H1 (cell line): ENCODE data around the gene PAWR. TPM values are rescaled to one million over a fixed set of nuclear protein-coding genes. Genes with fewer than 3 reads are reported as not detected.

Experiments
- CTCF ChIA-PET: fragments of 300-600 bp; sonication (Branson Sonifier 250); formaldehyde crosslinking; loops from one replicate; lab custom pipeline; 2021; ENCODE audit not compliant: partially characterized antibody; lab: Charles Lee
- POLR2A ChIA-PET: fragments of 300-600 bp; sonication (Branson Sonifier 250); formaldehyde crosslinking; loops from one replicate; lab custom pipeline; 2021; ENCODE audit warnings: inconsistent platforms; ENCODE audit not compliant: partially characterized antibody; lab: Charles Lee
- DNase-seq, 2 experiments: peaks; one replicate each; pipeline versions ENCODE4 v3.0.0 to v3.0.0-alpha.2; 2010 to 2022; ENCODE audit warnings: low spot score in 2 of 2, low read depth in 1 of 2, mixed read lengths in 1 of 2
- FAIRE-seq: peaks from 2 replicates; lab custom pipeline; 2011; peaks lifted over from hg19 to GRCh38; lab: Jason Lieb, UNC
- H2AFZ ChIP-seq: 2 replicates; pipeline ENCODE4 v1.8.1; 2012; ENCODE audit warnings: low read length, inconsistent platforms
- H2AK5ac ChIP-seq: 2 replicates; pipeline ENCODE4 v1.6.1; 2013; ENCODE audit warnings: low read depth, low read length
- H2BK120ac ChIP-seq: replicated peaks from 2 replicates; pipeline ENCODE3; 2013; ENCODE audit warnings: low read depth, low read length, inconsistent platforms
- H2BK12ac ChIP-seq: 2 replicates; pipeline ENCODE4 v1.6.1; 2013; ENCODE audit warnings: low read depth, low read length
- H2BK15ac ChIP-seq: 2 replicates; pipeline ENCODE4 v1.6.1; 2013; ENCODE audit warnings: low read length
- H2BK20ac ChIP-seq: 2 replicates; pipeline ENCODE4 v1.6.1; 2013; ENCODE audit warnings: low read length
- H2BK5ac ChIP-seq: 2 replicates; pipeline ENCODE4 v1.6.1; 2013; ENCODE audit warnings: low read depth, low read length
- H3K14ac ChIP-seq: 2 replicates; pipeline ENCODE4 v1.6.1; 2013; ENCODE audit warnings: inconsistent platforms; ENCODE audit not compliant: insufficient read length
- H3K18ac ChIP-seq: 2 replicates; pipeline ENCODE4 v1.6.1; 2013; ENCODE audit warnings: low read length; ENCODE audit errors: extremely low read depth
- H3K23ac ChIP-seq: 2 replicates; pipeline ENCODE4 v1.6.1; 2013; ENCODE audit warnings: inconsistent platforms; ENCODE audit not compliant: insufficient read length
- H3K23me2 ChIP-seq: 2 replicates; pipeline ENCODE4 v1.6.1; 2013; ENCODE audit warnings: low read depth, low read length
- H3K27ac ChIP-seq: 2 replicates; pipeline ENCODE4 v1.6.1; 2011; ENCODE audit warnings: low read depth, low read length, inconsistent platforms
- H3K27me3 ChIP-seq, 4 experiments: replicated peaks in 1 of 4; 1 replicate in 1 of 4; 2 replicates in 3 of 4; pipeline versions ENCODE4 v1.6.1 to v1.8.1; 2011 to 2013; ENCODE audit warnings: low read length in 3 of 4, mild to moderate bottlenecking in 3 of 4, inconsistent platforms in 2 of 4, mixed read lengths in 2 of 4, moderate library complexity in 1 of 4; ENCODE audit not compliant: control insufficient read depth in 3 of 4, insufficient read depth in 3 of 4; ENCODE audit errors: extremely low read depth in 1 of 4
- H3K36me3 ChIP-seq, 4 experiments: 2 replicates each; pipeline versions ENCODE4 v1.6.1 to v1.8.1; 2011 to 2013; ENCODE audit warnings: mild to moderate bottlenecking in 4 of 4, low read length in 3 of 4, moderate library complexity in 2 of 4, control low read depth in 1 of 4, inconsistent platforms in 1 of 4; ENCODE audit not compliant: insufficient read depth in 4 of 4, control insufficient read depth in 2 of 4
- H3K4ac ChIP-seq: replicated peaks from 2 replicates; pipeline ENCODE3; 2013; ENCODE audit warnings: low read length, low read depth, mixed read lengths, inconsistent platforms; ENCODE audit not compliant: insufficient read length
- H3K4me1 ChIP-seq, 4 experiments: replicated peaks in 1 of 4; 1 replicate in 1 of 4; 2 replicates in 3 of 4; pipeline versions ENCODE4 v1.6.1 to v1.8.1; 2011 to 2013; ENCODE audit warnings: low read length in 3 of 4, inconsistent platforms in 2 of 4, mixed read lengths in 1 of 4; ENCODE audit not compliant: insufficient read depth in 4 of 4, control insufficient read depth in 3 of 4
- H3K4me2 ChIP-seq, 2 experiments: 2 replicates each; pipeline versions ENCODE4 v1.6.1 to v1.8.1; 2011 to 2013; ENCODE audit warnings: low read depth in 2 of 2, low read length in 2 of 2, control low read depth in 1 of 2, inconsistent platforms in 1 of 2, mild to moderate bottlenecking in 1 of 2; ENCODE audit not compliant: insufficient read depth in 1 of 2
- H3K4me3 ChIP-seq, 4 experiments: fragments of 200-600, 300-600 bp in 1 of 4; sonication (generic), shearing (Covaris generic), sonication (Bioruptor Twin) in 1 of 4; 2 replicates each; pipeline versions ENCODE4 v1.5.1 to v1.8.1; 2011 to 2016; ENCODE audit warnings: low read length in 4 of 4, low read depth in 3 of 4, control low read depth in 2 of 4, inconsistent platforms in 2 of 4, mild to moderate bottlenecking in 2 of 4, mixed read lengths in 1 of 4, moderate library complexity in 1 of 4; ENCODE audit not compliant: insufficient read depth in 2 of 4; ENCODE audit errors: extremely low read depth in 1 of 4
- H3K56ac ChIP-seq: replicated peaks from 2 replicates; pipeline ENCODE3; 2013; ENCODE audit warnings: low read depth, mild to moderate bottlenecking, mixed read lengths, low read length, inconsistent platforms; ENCODE audit not compliant: insufficient read length
- H3K79me1 ChIP-seq: 2 replicates; pipeline ENCODE4 v1.6.1; 2013; ENCODE audit warnings: low read depth, low read length, control low read depth
- H3K79me2 ChIP-seq, 2 experiments: 2 replicates each; pipeline versions ENCODE4 v1.6.1 to v1.8.1; 2012 to 2013; ENCODE audit warnings: low read length in 2 of 2, mild to moderate bottlenecking in 2 of 2, inconsistent platforms in 1 of 2; ENCODE audit not compliant: insufficient read depth in 2 of 2, control insufficient read depth in 1 of 2
- H3K9ac ChIP-seq, 4 experiments: replicated peaks in 1 of 4; 1 replicate in 1 of 4; 2 replicates in 3 of 4; pipeline versions ENCODE4 v1.6.1 to v1.8.1; 2011 to 2013; ENCODE audit warnings: low read depth in 3 of 4, low read length in 3 of 4, control low read depth in 2 of 4, mild to moderate bottlenecking in 2 of 4, moderate library complexity in 2 of 4, inconsistent platforms in 1 of 4; ENCODE audit errors: extremely low read depth in 1 of 4
- H3K9me3 ChIP-seq, 2 experiments: 2 replicates each; pipeline versions ENCODE4 v1.6.1 to v1.8.1; 2012 to 2013; ENCODE audit warnings: mild to moderate bottlenecking in 2 of 2, moderate library complexity in 2 of 2, control low read depth in 1 of 2, inconsistent platforms in 1 of 2, low read depth in 1 of 2, low read length in 1 of 2, mixed read lengths in 1 of 2; ENCODE audit not compliant: insufficient read depth in 2 of 2
- H4K20me1 ChIP-seq, 2 experiments: replicated peaks in 1 of 2; 2 replicates each; pipeline versions ENCODE3 to v1.8.1; 2011 to 2013; ENCODE audit warnings: inconsistent platforms in 2 of 2, low read length in 2 of 2, mild to moderate bottlenecking in 1 of 2; ENCODE audit not compliant: insufficient read depth in 2 of 2, control insufficient read depth in 1 of 2
- H4K5ac ChIP-seq: 2 replicates; pipeline ENCODE4 v1.6.1; 2013; ENCODE audit warnings: low read length, low read depth, mixed read lengths, inconsistent platforms; ENCODE audit not compliant: insufficient read length
- H4K8ac ChIP-seq: 2 replicates; pipeline ENCODE4 v1.8.0; 2013; ENCODE audit warnings: mild to moderate bottlenecking, moderate library complexity, low read length, inconsistent platforms; ENCODE audit not compliant: insufficient read depth; ENCODE audit errors: extremely low read depth
- H4K91ac ChIP-seq: replicated peaks from 2 replicates; pipeline ENCODE3; 2013; ENCODE audit warnings: low read length, mixed read lengths, inconsistent platforms; ENCODE audit not compliant: insufficient read length
- CHD1 ChIP-seq: IDR thresholded peaks from 2 replicates; pipeline ENCODE4 v1.6.1; 2012; ENCODE audit warnings: low read depth, low read length, improper control_type of control experiment
- FOSL1 ChIP-seq: IDR thresholded peaks from 2 replicates; pipeline ENCODE4 v1.6.1; 2011; ENCODE audit warnings: mild to moderate bottlenecking, low read depth, low read length, moderate library complexity; ENCODE audit not compliant: insufficient read depth
- JUN ChIP-seq: IDR thresholded peaks from 2 replicates; pipeline ENCODE4 v1.6.1; 2011; ENCODE audit warnings: low read depth, mild to moderate bottlenecking, improper control_type of control experiment, low read length
- KDM1A ChIP-seq: fragments of 200-600, 300-600 bp; sonication (generic); IDR thresholded peaks from 2 replicates; pipeline ENCODE4 v1.7.1; 2016; ENCODE audit warnings: mild to moderate bottlenecking, low read length, borderline replicate concordance
- KDM4A ChIP-seq: IDR thresholded peaks from one replicate; pipeline ENCODE4 v1.7.1; 2012; ENCODE audit warnings: low read depth, mild to moderate bottlenecking, moderate library complexity, low read length, inconsistent platforms; ENCODE audit not compliant: severe bottlenecking
- KDM5A ChIP-seq: fragments of 200-600 bp; IDR thresholded peaks from 2 replicates; pipeline ENCODE4 v1.7.1; 2012; ENCODE audit warnings: mild to moderate bottlenecking, low read length, inconsistent platforms, mixed read lengths
- RXRA ChIP-seq: IDR thresholded peaks from 2 replicates; pipeline ENCODE4 v1.6.1; 2011; ENCODE audit warnings: low read depth, mild to moderate bottlenecking, low read length, moderate library complexity; ENCODE audit not compliant: insufficient read depth
- SAP30 ChIP-seq: fragments of 300-600 bp; sonication (generic); IDR thresholded peaks from 2 replicates; pipeline ENCODE4 v1.7.1; 2012; ENCODE audit warnings: low read length, moderate library complexity, mild to moderate bottlenecking, inconsistent platforms; ENCODE audit not compliant: insufficient read depth, insufficient replicate concordance
- ZNF274 ChIP-seq: IDR thresholded peaks from 2 replicates; pipeline ENCODE4 v1.7.0; 2012; ENCODE audit warnings: low read length, borderline replicate concordance; ENCODE audit errors: extremely low read depth
- WGBS, 2 experiments: shearing (Covaris generic) in 1 of 2; methylation state at CpG; one replicate each; pipeline versions ENCODE4 v1.1.6 to v1.1.7; 2013 to 2015; ENCODE audit warnings: low lambda C conversion rate in 2 of 2, mixed read lengths in 2 of 2, inconsistent platforms in 1 of 2, low coverage in 1 of 2, missing lambda C conversion rate in 1 of 2; ENCODE audit not compliant: insufficient replicate concordance in 2 of 2, insufficient coverage in 1 of 2, insufficient read length in 1 of 2; ENCODE audit errors: extremely low coverage in 1 of 2, missing lambda C conversion rate in 1 of 2; 5-methylcytosine and 5-hydroxymethylcytosine counted together
- polyA plus RNA-seq, 7 experiments: library from polyadenylated mRNA; depleted of rRNA in 3 of 7; stranded (reverse) in 5 of 7; unstranded in 2 of 7; fragments of >200 nt in 5 of 7; fragments of 200-250 nt in 2 of 7; gene quantifications; 1 replicate in 5 of 7; 2 replicates in 1 of 7; 4 replicates in 1 of 7; pipeline versions ENCODE4 v1.2.1 to v1.2.3, GENCODE V29; 2011 to 2013; ENCODE audit warnings: missing spikeins in 2 of 7, mixed read lengths in 2 of 7
- total RNA-seq: library from RNA; stranded (reverse); fragmentation: NEBNext Ultra II Directional; extraction: Animal tissue kit (Norgen Biotek cat#: 25700); gene quantifications from 2 replicates; pipeline ENCODE4 v1.2.1, GENCODE V29; 2021
- TF ChIP-seq, protein P1 (sequence below): IDR thresholded peaks from 2 replicates; pipeline ENCODE4 v1.6.1; 2012; ENCODE audit warnings: low read length, inconsistent platforms

PAWR gene
- total and polyA plus RNA-seq, 2 of the 8 experiments (the other 6 are each of a cell fraction or from before 2014, with no cell fraction given) = 28.3 to 327 TPM

GRCh38 chr12:79643821-79644220 is 46.9 kb downstream of the PAWR start:
- no peak overlapping the region for H3K4me2 ChIP-seq
- CTCF ChIA-PET = interaction anchor here (1.3 kb wide), 1 partner anchor 97 kb away, joined by 3 read pairs; no protein-coding TSS in a partner anchor

More at GRCh38 chr12:79643821-79644220, 46.9 kb downstream of the PAWR start:
- Histone ChIP-seq H2BK20ac (no peak overlapping the region), H3K18ac (no peak overlapping the region), H2AFZ (no peak overlapping the region), H3K23me2 (no peaks in the 10 kb centered on the region; the same call in 1 of the 2 replicates), H4K8ac (no peak overlapping the region), H3K27ac (no peak overlapping the region), H3K56ac (no peak overlapping the region), H3K14ac (no peak overlapping the region), H3K27me3 (peaks cover 0 to 1% (median 0%) of the 10 kb centered on the region in 4 experiments; a peak in 1 of 7 replicates), H3K79me2 (peaks cover 16 to 100% of the 10 kb centered on the region in 2 experiments), H3K79me1 (0 out of 2 replicates have a peak, but pooled peaks cover 3% of the 10 kb centered on the region), H3K9me3 (no peaks in the 10 kb centered on the region), H2BK5ac (no peak overlapping the region), H2AK5ac (no peak overlapping the region), H4K91ac (no peak overlapping the region), H2BK15ac (no peak overlapping the region), H3K23ac (no peak overlapping the region), H3K4me3 (peak overlapping the region in 1 of 4 experiments; percentile 15; a peak in 1 of 8 replicates), H3K4me1 (peaks cover 0 to 16% (median 7%) of the 10 kb centered on the region in 4 experiments; a peak in 3 of 7 replicates), H2BK120ac (no peak overlapping the region), H3K9ac (peak overlapping the region in 1 of 4 experiments; percentile 34; a peak in 1 of 7 replicates), H3K36me3 (no peaks in the 10 kb centered on the region; a peak in 1 of 8 replicates), H2BK12ac (no peak overlapping the region), H4K5ac (no peak overlapping the region), H4K20me1 (peaks cover 9 to 21% of the 10 kb centered on the region in 2 experiments), H3K4ac (no peak overlapping the region)
- POLR2A ChIA-PET = no interaction called here
- no peak for FAIRE-seq
- TF ChIP-seq RXRA (no peak), ZNF274 (no peak), FOSL1 (no peak), KDM1A (no peak), KDM5A (no peak), KDM4A (no peak), CHD1 (no peak), JUN (no peak), SAP30 (no peak)
- TF ChIP-seq, protein P1, sequence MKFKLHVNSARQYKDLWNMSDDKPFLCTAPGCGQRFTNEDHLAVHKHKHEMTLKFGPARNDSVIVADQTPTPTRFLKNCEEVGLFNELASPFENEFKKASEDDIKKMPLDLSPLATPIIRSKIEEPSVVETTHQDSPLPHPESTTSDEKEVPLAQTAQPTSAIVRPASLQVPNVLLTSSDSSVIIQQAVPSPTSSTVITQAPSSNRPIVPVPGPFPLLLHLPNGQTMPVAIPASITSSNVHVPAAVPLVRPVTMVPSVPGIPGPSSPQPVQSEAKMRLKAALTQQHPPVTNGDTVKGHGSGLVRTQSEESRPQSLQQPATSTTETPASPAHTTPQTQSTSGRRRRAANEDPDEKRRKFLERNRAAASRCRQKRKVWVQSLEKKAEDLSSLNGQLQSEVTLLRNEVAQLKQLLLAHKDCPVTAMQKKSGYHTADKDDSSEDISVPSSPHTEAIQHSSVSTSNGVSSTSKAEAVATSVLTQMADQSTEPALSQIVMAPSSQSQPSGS = no peak
- WGBS, 2 experiments = 65% methylated on average over 2 of the region's 2 CpGs; no CpG with 5 or more reads in 1 of the 2 experiments
- no peak for DNase-seq
